K562 (cell line): ENCODE measurements around the gene HOXC10. TPM values are rescaled to one million over a fixed set of nuclear protein-coding genes. Genes with fewer than 3 reads are reported as not detected.

ENCODE experiments used
- ATAC-seq: fragments of 200-7000 bp; cut with Tn5 transposase; 3 replicates; pipeline ENCODE4 v1.9.1; 2020; ENCODE audit warnings: moderate library complexity
- BruUV-seq: library from RNA; stranded (reverse); fragments of 400-500 nt; replicated peaks from 2 replicates; lab custom pipeline; 2021; lab: Mats Ljungman, UMichigan
- CTCF ChIA-PET: fragments of 300-600 bp; formaldehyde crosslinking; extraction: SDS; loops from one replicate; lab custom pipeline; 2021; ENCODE audit warnings: low intra/inter-chr PET ratio; lab: Yijun Ruan, JAX
- POLR2A ChIA-PET: fragments of 300-600, 350-650 bp; sonication (Branson Sonifier 250); formaldehyde crosslinking; extraction: SDS; loops from one replicate; lab custom pipeline; 2021; ENCODE audit warnings: antibody characterized with exemption, inconsistent platforms; lab: Yijun Ruan, JAX
- DNase-seq, 4 experiments: peaks; one replicate each; pipeline versions ENCODE4 v3.0.0 to v3.0.0-alpha.2; 2011 to 2018; ENCODE audit warnings: low spot score in 3 of 4, mixed read lengths in 3 of 4; ENCODE audit errors: extremely low read depth in 1 of 4
- FAIRE-seq: peaks from 2 replicates; lab custom pipeline; 2011; peaks lifted over from hg19 to GRCh38; lab: Jason Lieb, UNC
- H2AFZ ChIP-seq: 2 replicates; pipeline ENCODE4 v1.6.0; 2011; ENCODE audit warnings: low read depth, low read length, control low read depth, inconsistent platforms
- H3K27ac ChIP-seq: fragments of 200-600 bp; 3 replicates; pipeline ENCODE4 v1.8.0; 2011; ENCODE audit warnings: low read depth, mild to moderate bottlenecking, control low read depth, inconsistent platforms, low read length, moderate library complexity, mixed read lengths; ENCODE audit errors: extremely low read depth
- H3K27me3 ChIP-seq, 2 experiments: fragments of 300-600 bp in 1 of 2; 2 replicates in 1 of 2; 3 replicates in 1 of 2; pipeline versions ENCODE4 v1.6.0 to v1.8.0; 2011; ENCODE audit warnings: inconsistent platforms in 2 of 2, low read length in 2 of 2, mild to moderate bottlenecking in 1 of 2, mixed read lengths in 1 of 2, moderate library complexity in 1 of 2; ENCODE audit not compliant: control insufficient read depth in 2 of 2, insufficient read depth in 2 of 2
- H3K36me3 ChIP-seq: fragments of 300-600 bp; 3 replicates; pipeline ENCODE4 v1.8.0; 2011; ENCODE audit warnings: mild to moderate bottlenecking, low read length, inconsistent platforms; ENCODE audit not compliant: control insufficient read depth, insufficient read depth
- H3K4me1 ChIP-seq, 2 experiments: fragments of 200-600 bp in 1 of 2; replicated peaks in 1 of 2; 2 replicates in 1 of 2; 3 replicates in 1 of 2; pipeline versions ENCODE4 v1.5.1 to v1.8.0; 2011; ENCODE audit warnings: inconsistent platforms in 2 of 2, low read length in 2 of 2, mild to moderate bottlenecking in 1 of 2, mixed read lengths in 1 of 2, moderate library complexity in 1 of 2; ENCODE audit not compliant: control insufficient read depth in 2 of 2, insufficient read depth in 2 of 2
- H3K4me2 ChIP-seq: 2 replicates; pipeline ENCODE4 v1.6.1; 2011; ENCODE audit warnings: low read length, control low read depth, inconsistent platforms, mixed read lengths; ENCODE audit not compliant: insufficient read depth
- H3K4me3 ChIP-seq: fragments of 200-600 bp; sonication (generic), shearing (Covaris generic); 2 replicates; pipeline ENCODE4 v1.5.1; 2016; ENCODE audit warnings: control low read depth, inconsistent platforms
- H3K79me2 ChIP-seq: fragments of 200-600 bp; 3 replicates; pipeline ENCODE4 v1.8.0; 2011; ENCODE audit warnings: low read length, inconsistent platforms; ENCODE audit not compliant: control insufficient read depth, insufficient read depth
- H3K9ac ChIP-seq, 2 experiments: 2 replicates each; pipeline versions ENCODE4 v1.6.0 to v1.6.1; 2011; ENCODE audit warnings: low read depth in 2 of 2, low read length in 2 of 2, control low read depth in 1 of 2, inconsistent platforms in 1 of 2, mild to moderate bottlenecking in 1 of 2, mixed read lengths in 1 of 2; ENCODE audit not compliant: insufficient read depth in 1 of 2
- H3K9me1 ChIP-seq: one replicate; pipeline ENCODE4 v1.6.0; 2011; ENCODE audit warnings: inconsistent platforms, mild to moderate bottlenecking, low read length, moderate library complexity; ENCODE audit not compliant: control insufficient read depth, insufficient read depth
- H3K9me3 ChIP-seq: replicated peaks from 2 replicates; pipeline ENCODE4 v1.5.1; 2011; ENCODE audit warnings: low read depth, low read length, inconsistent platforms; ENCODE audit not compliant: control insufficient read depth, insufficient read depth
- H4K20me1 ChIP-seq: replicated peaks from 2 replicates; pipeline ENCODE4 v1.6.1; 2011; ENCODE audit warnings: low read length, inconsistent platforms, mixed read lengths; ENCODE audit not compliant: control insufficient read depth, insufficient read depth
- CBFA2T2 ChIP-seq: fragments of 450-650 bp; conservative IDR thresholded peaks from 2 replicates; pipeline ENCODE4 v1.6.1; 2017; ENCODE audit warnings: mild to moderate bottlenecking
- FOXM1 ChIP-seq, 2 experiments: fragments of 450-650 bp in 1 of 2; sonication (generic) in 1 of 2; formaldehyde crosslinking in 1 of 2; IDR thresholded peaks; 2 replicates each; pipeline versions ENCODE4 v1.6.1 to v1.9.0; 2017 to 2022; ENCODE audit warnings: low read depth in 2 of 2, mild to moderate bottlenecking in 2 of 2, missing genetic modification reagents in 1 of 2, moderate library complexity in 1 of 2
- NR0B1 ChIP-seq: fragments of 450-650 bp; IDR thresholded peaks from one replicate; pipeline ENCODE4 v1.6.1; 2018; ENCODE audit warnings: mild to moderate bottlenecking, moderate library complexity; ENCODE audit not compliant: partially characterized antibody
- REST ChIP-seq, 2 experiments: fragments of 450-650 bp; formaldehyde crosslinking in 1 of 2; IDR thresholded peaks; 2 replicates each; pipeline versions ENCODE4 v1.4.0 to v1.6.1; 2014 to 2020; ENCODE audit warnings: mild to moderate bottlenecking in 2 of 2, borderline replicate concordance in 1 of 2, low read depth in 1 of 2
- SIN3A ChIP-seq, 2 experiments: fragments of 150-350 bp in 1 of 2; IDR thresholded peaks; 2 replicates each; pipeline ENCODE4 v1.6.1; 2011 to 2016; ENCODE audit warnings: borderline replicate concordance in 2 of 2, low read depth in 2 of 2, low read length in 2 of 2, mild to moderate bottlenecking in 2 of 2, moderate library complexity in 2 of 2; ENCODE audit not compliant: control insufficient read depth in 1 of 2
- USF1 ChIP-seq: sonication (generic); formaldehyde crosslinking; IDR thresholded peaks from 2 replicates; pipeline ENCODE4 v1.9.0; 2022; ENCODE audit warnings: mild to moderate bottlenecking, missing genetic modification reagents
- ZNF444 ChIP-seq: fragments of 250-450 bp; sonication (Bioruptor Pico); IDR thresholded peaks from 2 replicates; pipeline ENCODE4 v1.4.0; 2020; ENCODE audit warnings: mild to moderate bottlenecking, moderate library complexity
- ZNF551 ChIP-seq: fragments of 250-450 bp; sonication (Bioruptor Pico); IDR thresholded peaks from 2 replicates; pipeline ENCODE4 v1.5.0; 2021; ENCODE audit warnings: mild to moderate bottlenecking, moderate library complexity
- WGBS: fragments of 100-300 bp; shearing (Covaris generic); methylation state at CpG from one replicate; pipeline ENCODE4 v1.1.6; 2016; ENCODE audit warnings: low coverage, mixed read lengths; ENCODE audit not compliant: insufficient coverage; ENCODE audit errors: missing lambda C conversion rate; 5-methylcytosine and 5-hydroxymethylcytosine counted together
- in situ Hi-C: fragments of 300-500 bp; cut with MboI; formaldehyde crosslinking; loops from 4 replicates; pipeline ENCODE4 v1.15.0; 2018; ENCODE audit warnings: inconsistent platforms, mixed read lengths
- intact Hi-C: fragments of 100-400 bp; cut with micrococcal nuclease; formaldehyde crosslinking; loops from 2 replicates; pipeline ENCODE4 v1.14.2; 2022
- polyA plus RNA-seq, 8 experiments: library from polyadenylated mRNA; depleted of rRNA in 4 of 8; stranded (reverse) in 5 of 8; unstranded in 3 of 8; fragments of >200 nt; fragmentation: Nextera tagmentation in 2 of 8; fragmentation: Illumina TruSeq in 1 of 8; extraction: Ambion mirVana in 2 of 8; extraction: Trizol in 1 of 8; gene quantifications; 2 replicates each; pipeline versions ENCODE4 v1.2.1 to v1.2.3, GENCODE V29; 2011 to 2014; ENCODE audit warnings: inconsistent platforms in 1 of 8, missing spikeins in 1 of 8
- total RNA-seq, 7 experiments: library from RNA; depleted of rRNA in 6 of 7; stranded (reverse); fragments of >200 nt in 6 of 7; fragmentation: Illumina TruSeq in 2 of 7; extraction: Trizol in 2 of 7; gene quantifications; 2 replicates each; pipeline versions ENCODE4 v1.2.1 to v1.2.3, GENCODE V29; 2011 to 2021; ENCODE audit warnings: low replicate concordance in 1 of 7

The HOXC10 gene
- total and polyA plus RNA-seq, 9 of the 15 experiments (the other 6 are each of a cell fraction or from before 2014, with no cell fraction given) = 0.13 to 0.77 (median 0.35) TPM; not detected in 2

GRCh38 chr12:53938326-53939140 lies 46.4 kb upstream of the HOXC10 start, which contains the start of gene HOXC13:
Gene HOXC13, plus strand, starts transcription at chr12:53938831. Its CDS starts 76 bp downstream, at chr12:53938907.
- BruUV-seq = no TSS peak
- H4K20me1 ChIP-seq = no peaks in the 10 kb centered on the region
- peaks cover 0 to 24% of the 10 kb centered on the region in 2 experiments; a peak in 2 of 5 replicates for H3K4me1 ChIP-seq
- H2AFZ ChIP-seq = peak within 1 kb of the TSS; percentile 80
- no peaks in the 10 kb centered on the region for H3K9me3 ChIP-seq
- intact Hi-C loops (no loop called here), in situ Hi-C loops (no loop called here)
- FAIRE-seq (peak; percentile 94), DNase-seq (peak; percentile 96 to 98 (median 98)), ATAC-seq (peak; percentile 99)
- H3K79me2 ChIP-seq = no peaks in the 10 kb centered on the region
- POLR2A ChIA-PET = interaction anchor here (1.1 kb wide), 2 partner anchors 11 to 16 kb away, joined by 5 to 6 read pairs; partner anchors contain the start of gene HOXC12
- CTCF ChIA-PET = interaction anchor here (0.6 kb wide), 2 partner anchors 9 to 699 kb away, joined by 3 to 8 read pairs; no protein-coding TSS in a partner anchor
- H3K27ac ChIP-seq = no peak within 1 kb of the TSS
- H3K9ac ChIP-seq = peak within 1 kb of the TSS in 1 of 2 experiments; percentile 85; a peak in 2 of 4 replicates
- H3K36me3 ChIP-seq = no peaks in the 10 kb centered on the region
- peak within 1 kb of the TSS; percentile 62 for H3K4me2 ChIP-seq
- peak within 1 kb of the TSS; percentile 15; the same call in 1 of the 2 replicates for H3K4me3 ChIP-seq
- WGBS = 13% methylated on average over 26 of the region's 56 CpGs
- H3K27me3 ChIP-seq = peaks cover 30 to 62% of the 10 kb centered on the region in 2 experiments
- H3K9me1 ChIP-seq = no peaks in the 10 kb centered on the region
- TF ChIP-seq ZNF444 (peak; percentile 49; the same call in 1 of the 2 replicates), USF1 (peak; percentile 98), REST (IDR thresholded peaks at IDR 0.05; ENCODE audit: borderline replicate concordance) (peak; percentile 96), REST (CRISPR knock-in tag; IDR thresholded peaks at IDR 0.05; ENCODE audit: low read depth) (no peak), ZNF551 (CRISPR knock-in tag) (no peak), SIN3A (IDR thresholded peaks at IDR 0.05; ENCODE audit: borderline replicate concordance in 2 of 2, control insufficient read depth in 1 of 2, low read depth in 2 of 2, low read length in 2 of 2) (peak in 1 of 2 experiments; percentile 41; a peak in 1 of 4 replicates), FOXM1 (IDR thresholded peaks at IDR 0.05; ENCODE audit: low read depth) (peak; percentile 40; the same call in 1 of the 2 replicates), FOXM1 (CRISPR knock-in tag; IDR thresholded peaks at IDR 0.05; ENCODE audit: low read depth) (no peak), NR0B1 (no peak), CBFA2T2 (peak; percentile 96)
